Urothelium cell line (cell line): ENCODE results near the gene GAS6.
"Not testable (repeated sequence)": the region's sequence is repeated elsewhere in the genome, so short reads cannot be mapped to it uniquely, and the experiment has no call there.

Source experiments
- DNase-seq: peaks from one replicate; pipeline ENCODE4 v3.0.0; 2011; ENCODE audit warnings: low spot score, mixed read lengths
- FAIRE-seq: peaks from 2 replicates; lab custom pipeline; 2011; peaks lifted over from hg19 to GRCh38; lab: Jason Lieb, UNC

GAS6 gene

GRCh38 chr13:113796964-113797676 is 66.8 kb downstream of the GAS6 start:
- DNase-seq, result no peak

GRCh38 chr13:113796211-113796963 is 67.5 kb downstream of the GAS6 start:
- FAIRE-seq (no peak), DNase-seq (no peak)

More at GRCh38 chr13:113796964-113797676, 66.8 kb downstream of the GAS6 start:
- peak; percentile 42 for FAIRE-seq

- FAIRE-seq, DNase-seq: not testable (repeated sequence)
These were observed 68.5 kb downstream of the GAS6 start for GRCh38 chr13:113795362-113795761.

GRCh38 chr13:113794764-113795173 is 69.1 kb downstream of the GAS6 start:
- DNase-seq, result no peak
- peak; percentile 13 for FAIRE-seq

- FAIRE-seq, result no peak
- no peak for DNase-seq
These were observed 69.8 kb downstream of the GAS6 start for GRCh38 chr13:113794086-113794485.

GRCh38 chr13:113793718-113794085 is 70.2 kb downstream of the GAS6 start:
- DNase-seq, result no peak
- no peak for FAIRE-seq

GRCh38 chr13:113792886-113793717 is 70.8 kb downstream of the GAS6 start:
- no peak for DNase-seq
- no peak for FAIRE-seq

GRCh38 chr13:113792236-113792770 is 71.6 kb downstream of the GAS6 start:
- no peak for FAIRE-seq
- DNase-seq, result no peak

- DNase-seq (no peak), FAIRE-seq (no peak)
These were observed 72.1 kb downstream of the GAS6 start for GRCh38 chr13:113791761-113792160.

- DNase-seq (no peak), FAIRE-seq (no peak)
These were observed 72.7 kb downstream of the GAS6 start for GRCh38 chr13:113791226-113791625.

GRCh38 chr13:113789931-113790330 is 73.9 kb downstream of the GAS6 start:
- DNase-seq, FAIRE-seq: not testable (repeated sequence)

GRCh38 chr13:113789167-113789566 is 74.7 kb downstream of the GAS6 start:
- FAIRE-seq, result no peak
- no peak for DNase-seq

GRCh38 chr13:113788413-113789135 is 75.3 kb downstream of the GAS6 start:
- FAIRE-seq (no peak), DNase-seq (no peak)

GRCh38 chr13:113787694-113788093 is 76.2 kb downstream of the GAS6 start:
- DNase-seq (no peak), FAIRE-seq (peak; percentile 74)

GRCh38 chr13:113786262-113786841 is 77.5 kb downstream of the GAS6 start:
- DNase-seq, result peak; percentile 37
- peak; percentile 100 for FAIRE-seq

GRCh38 chr13:113785051-113786010 is 78.5 kb downstream of the GAS6 start:
- peak; percentile 88 for DNase-seq
- FAIRE-seq, result peak; percentile 90

GRCh38 chr13:113784645-113785024 is 79.2 kb downstream of the GAS6 start:
- FAIRE-seq (no peak), DNase-seq (peak; percentile 55)

- no peak for FAIRE-seq
- no peak for DNase-seq
These were observed 79.8 kb downstream of the GAS6 start for GRCh38 chr13:113783966-113784644.
